Erythroblast (primary cell): ENCODE data around the gene DMD.

ENCODE experiments used
- GATA1 ChIP-seq: IDR thresholded peaks from 2 replicates; pipeline ENCODE4 v1.6.1; 2011; ENCODE audit warnings: low read depth, mild to moderate bottlenecking, control low read depth, low read length, moderate library complexity
- POLR2A ChIP-seq: IDR thresholded peaks from 2 replicates; pipeline ENCODE4 v1.6.1; 2011; ENCODE audit warnings: mild to moderate bottlenecking, low read length

- TF ChIP-seq POLR2A (no peak), GATA1 (no peak)
These were observed 1688.6 kb downstream of the DMD start for GRCh38 chrX:31522760-31523159.
